LNCaP clone FGC (cell line): ENCODE measurements around the gene MAPK14.

Source experiments
- DNase-seq: peaks from one replicate; pipeline ENCODE4 v3.0.0-alpha.2; 2011; ENCODE audit warnings: low read depth
- H3K4me3 ChIP-seq: 2 replicates; pipeline ENCODE4 v1.5.1; 2011; ENCODE audit warnings: mild to moderate bottlenecking, low read depth, low read length, control low read depth
- CTCF ChIP-seq: IDR thresholded peaks from 2 replicates; pipeline ENCODE4 v1.5.1; 2012; ENCODE audit warnings: mild to moderate bottlenecking; ENCODE audit not compliant: control insufficient read depth, insufficient read depth; ENCODE audit errors: extremely low read depth

The MAPK14 gene

DNA sequence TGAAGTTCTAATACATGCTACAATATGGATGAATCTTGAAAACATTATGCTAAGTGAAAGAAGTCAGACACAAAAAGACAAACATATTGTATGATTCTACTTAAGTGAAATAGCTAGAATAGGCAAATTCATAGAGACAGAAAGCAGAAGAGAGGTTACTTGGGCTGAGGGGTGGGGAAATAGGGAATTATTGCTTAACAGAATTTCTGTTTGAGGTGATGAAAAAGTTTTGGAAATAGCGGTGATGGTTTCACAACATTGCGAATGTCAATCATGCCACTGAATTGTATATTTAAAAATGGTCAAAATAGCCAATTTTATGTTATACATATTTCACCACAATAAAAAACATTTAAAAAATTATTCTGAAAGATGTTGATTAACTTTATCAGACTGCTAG, 9.3 kb upstream of the MAPK14 start:
- DNase-seq: no peak
- no peak for TF ChIP-seq CTCF
- H3K4me3 ChIP-seq: no peak overlapping the region

DNA sequence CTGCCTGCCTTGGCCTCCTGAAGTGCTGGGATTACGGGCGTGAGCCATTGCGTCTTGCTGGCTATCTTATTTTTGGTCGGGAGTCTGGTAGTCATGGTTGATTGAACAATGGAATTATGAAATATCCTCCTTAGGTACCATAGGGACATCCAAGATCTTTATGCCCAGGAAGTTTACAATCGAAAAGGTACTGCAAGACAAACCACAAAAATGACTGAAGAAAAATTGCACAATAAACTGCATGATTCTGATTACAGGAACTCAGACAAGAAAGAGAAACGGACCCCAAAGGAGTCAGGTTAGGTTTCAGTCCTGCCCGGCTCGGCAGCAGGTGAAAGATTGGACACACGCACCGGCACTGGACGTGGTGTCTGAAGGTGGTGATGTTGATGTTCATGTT, 8.4 kb upstream of the MAPK14 start:
- no peak overlapping the region for H3K4me3 ChIP-seq
- no peak for DNase-seq
- TF ChIP-seq CTCF: no peak

DNA sequence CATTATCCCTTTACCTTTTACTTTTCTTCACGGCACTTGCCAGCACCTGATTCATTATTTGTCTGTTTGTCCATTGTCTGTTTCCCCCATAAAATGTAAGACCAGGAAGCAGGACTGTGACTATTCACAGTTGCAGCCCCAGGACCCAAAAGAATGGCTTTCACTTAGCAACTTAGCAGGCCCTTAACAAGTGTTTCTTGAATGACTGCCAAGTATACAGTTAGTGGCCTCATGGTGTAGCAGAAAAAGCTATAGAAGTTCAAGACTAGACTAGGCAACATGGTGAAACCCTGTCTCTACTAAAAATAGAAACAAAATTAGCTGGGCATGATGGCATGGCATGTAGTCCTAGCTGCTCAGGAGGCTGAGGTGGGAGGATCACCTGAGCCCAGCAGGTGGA, 7.5 kb upstream of the MAPK14 start:
- TF ChIP-seq CTCF: no peak
- no peak for DNase-seq
- H3K4me3 ChIP-seq: no peak overlapping the region

GRCh38 chr6:36023996-36024795, 3.4 kb upstream of the MAPK14 start, which contains the start of gene SLC26A8:
SLC26A8 (minus strand) TSS chr6:36024641; CDS start chr6:36019707, 4,934 bp downstream.
- H3K4me3 ChIP-seq: no peak within 1 kb of the TSS
- TF ChIP-seq CTCF: no peak
- DNase-seq: no peak

- no peak overlapping the region for H3K4me3 ChIP-seq
- DNase-seq: no peak
- no peak for TF ChIP-seq CTCF
These were observed 2.2 kb upstream of the MAPK14 start for GRCh38 chr6:36025260-36025931.

DNA sequence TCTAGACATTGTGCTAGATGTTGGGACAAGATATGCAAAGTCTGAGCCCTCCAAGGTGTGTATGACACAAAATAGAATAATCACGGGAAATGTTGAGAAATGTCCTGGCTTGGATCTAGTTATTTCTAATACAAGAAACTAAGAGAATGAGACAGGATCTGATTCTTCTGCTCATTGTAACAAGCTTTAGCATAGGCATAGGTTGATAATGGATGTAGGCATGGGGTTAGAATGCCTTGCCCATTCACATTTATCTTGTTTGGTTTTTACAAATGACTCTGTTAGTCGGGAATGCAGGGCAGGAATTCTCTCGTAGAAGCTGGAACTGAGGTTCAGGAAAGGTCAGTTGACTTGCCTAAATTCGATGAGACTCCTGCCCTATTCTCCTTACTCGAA, 1.7 kb upstream of the MAPK14 start:
- no peak overlapping the region for H3K4me3 ChIP-seq
- DNase-seq: no peak
- no peak for TF ChIP-seq CTCF
